HepG2 (cell line): ENCODE results near the gene CASP7. TPM values are rescaled to one million over a fixed set of nuclear protein-coding genes. Genes with fewer than 3 reads are reported as not detected.
A peak's percentile ranks its signal among the peaks of the same experiment; 100 is the strongest.

Experiments
- CENPBD1 ChIP-seq: sonication (generic); formaldehyde crosslinking; IDR thresholded peaks from 2 replicates; pipeline ENCODE4 v1.8.0; 2022; ENCODE audit warnings: missing genetic modification reagents, low read depth, mild to moderate bottlenecking, borderline replicate concordance
- EEA1 ChIP-seq: sonication (generic); formaldehyde crosslinking; IDR thresholded peaks from 2 replicates; pipeline ENCODE4 v1.5.1; 2020; ENCODE audit warnings: mild to moderate bottlenecking, missing genetic modification reagents, borderline replicate concordance
- HNRNPK ChIP-seq: fragments of 200-400 bp; formaldehyde crosslinking; IDR thresholded peaks from 2 replicates; pipeline ENCODE4 v1.6.1; 2018; ENCODE audit warnings: low read length, low read depth, moderate library complexity, mild to moderate bottlenecking; ENCODE audit not compliant: poor library complexity, severe bottlenecking
- ISL2 ChIP-seq: sonication (generic); formaldehyde crosslinking; IDR thresholded peaks from 2 replicates; pipeline ENCODE4 v1.5.0; 2020; ENCODE audit warnings: missing genetic modification reagents
- MED13 ChIP-seq: sonication (generic); formaldehyde crosslinking; IDR thresholded peaks from 2 replicates; pipeline ENCODE4 v1.5.0; 2020; ENCODE audit warnings: missing genetic modification reagents
- MLLT10 ChIP-seq: sonication (generic); formaldehyde crosslinking; IDR thresholded peaks from 2 replicates; pipeline ENCODE4 v1.4.0; 2020; ENCODE audit warnings: missing genetic modification reagents
- MXD1 ChIP-seq: sonication (generic); formaldehyde crosslinking; IDR thresholded peaks from 2 replicates; pipeline ENCODE4 v1.4.0; 2020; ENCODE audit warnings: mild to moderate bottlenecking, missing genetic modification reagents
- SETDB1 ChIP-seq: sonication (generic); formaldehyde crosslinking; IDR thresholded peaks from 2 replicates; pipeline ENCODE4 v1.5.1; 2020; ENCODE audit warnings: missing genetic modification reagents, mild to moderate bottlenecking, borderline replicate concordance
- TFDP1 ChIP-seq: IDR thresholded peaks from 2 replicates; pipeline ENCODE4 v1.6.1; 2016; ENCODE audit warnings: missing compliant biosample characterization, missing genetic modification reagents, borderline replicate concordance
- ZBTB10 ChIP-seq: sonication (generic); formaldehyde crosslinking; IDR thresholded peaks from 2 replicates; pipeline ENCODE4 v1.4.0; 2020; ENCODE audit warnings: missing genetic modification reagents, borderline replicate concordance
- ZC3H4 ChIP-seq: sonication (generic); formaldehyde crosslinking; IDR thresholded peaks from 2 replicates; pipeline ENCODE4 v1.4.0; 2020; ENCODE audit warnings: missing genetic modification reagents, borderline replicate concordance
- ZKSCAN5 ChIP-seq: sonication (generic); formaldehyde crosslinking; IDR thresholded peaks from 2 replicates; pipeline ENCODE4 v1.5.1; 2020; ENCODE audit warnings: mild to moderate bottlenecking, missing genetic modification reagents
- ZNF232 ChIP-seq: sonication (generic); formaldehyde crosslinking; IDR thresholded peaks from 2 replicates; pipeline ENCODE4 v1.4.0; 2020; ENCODE audit warnings: missing genetic modification reagents, borderline replicate concordance
- ZNF292 ChIP-seq: sonication (generic); formaldehyde crosslinking; IDR thresholded peaks from 2 replicates; pipeline ENCODE4 v1.8.1; 2022; ENCODE audit warnings: mild to moderate bottlenecking, low read depth, missing genetic modification reagents, borderline replicate concordance
- ZNF547 ChIP-seq: sonication (generic); formaldehyde crosslinking; IDR thresholded peaks from 2 replicates; pipeline ENCODE4 v1.5.1; 2020; ENCODE audit warnings: mild to moderate bottlenecking, missing genetic modification reagents
- ZNF552 ChIP-seq: sonication (generic); formaldehyde crosslinking; IDR thresholded peaks from 2 replicates; pipeline ENCODE4 v1.9.0; 2022; ENCODE audit warnings: missing genetic modification reagents, mild to moderate bottlenecking, borderline replicate concordance
- ZNF558 ChIP-seq: sonication (generic); formaldehyde crosslinking; IDR thresholded peaks from 2 replicates; pipeline ENCODE4 v1.9.0; 2022; ENCODE audit warnings: mild to moderate bottlenecking, missing genetic modification reagents, borderline replicate concordance
- ZNF75D ChIP-seq: sonication (generic); formaldehyde crosslinking; IDR thresholded peaks from 2 replicates; pipeline ENCODE4 v1.8.1; 2023; ENCODE audit warnings: missing genetic modification reagents, mild to moderate bottlenecking, borderline replicate concordance
- ZNF772 ChIP-seq: sonication (generic); formaldehyde crosslinking; IDR thresholded peaks from 2 replicates; pipeline ENCODE4 v1.5.0; 2020; ENCODE audit warnings: mild to moderate bottlenecking, missing genetic modification reagents
- ZSCAN31 ChIP-seq: sonication (generic); formaldehyde crosslinking; IDR thresholded peaks from 2 replicates; pipeline ENCODE4 v1.5.0; 2020; ENCODE audit warnings: low read depth, mild to moderate bottlenecking, missing genetic modification reagents
- ZXDC ChIP-seq: sonication (generic); formaldehyde crosslinking; IDR thresholded peaks from 2 replicates; pipeline ENCODE4 v1.5.0; 2020; ENCODE audit warnings: mild to moderate bottlenecking, missing genetic modification reagents
- polyA plus RNA-seq, 8 experiments: library from polyadenylated mRNA; depleted of rRNA in 3 of 8; stranded (reverse) in 7 of 8; unstranded in 1 of 8; fragments of >200 nt; fragmentation: Illumina TruSeq in 4 of 8; extraction: Trizol in 4 of 8; gene quantifications; 2 replicates each; pipeline versions ENCODE4 v1.2.1 to v1.2.3, GENCODE V29; 2011 to 2016; ENCODE audit warnings: low read depth in 4 of 8, missing spikeins in 1 of 8, mixed read lengths in 1 of 8; ENCODE audit not compliant: insufficient read depth in 1 of 8
- total RNA-seq, 5 experiments: library from RNA; depleted of rRNA; stranded (reverse); fragments of >200 nt; fragmentation: Illumina TruSeq; extraction: Trizol; gene quantifications; 2 replicates each; pipeline ENCODE4 v1.2.3, GENCODE V29; 2016; ENCODE audit warnings: low read depth in 1 of 5

CASP7 gene
- total and polyA plus RNA-seq, 2 of the 13 experiments (the other 11 are each of a cell fraction or from before 2014, with no cell fraction given): 11.9 to 39.3 TPM

- TF ChIP-seq SETDB1 (CRISPR knock-in tag) (no peak), ZNF558 (CRISPR knock-in tag) (peak; percentile 60; the same call in 1 of the 2 replicates), MED13 (CRISPR knock-in tag) (no peak), ZNF547 (CRISPR knock-in tag) (no peak), ZNF232 (CRISPR knock-in tag) (no peak; the same call in 1 of the 2 replicates), ZBTB10 (CRISPR knock-in tag) (no peak; the same call in 1 of the 2 replicates), EEA1 (CRISPR knock-in tag) (no peak), ZNF552 (CRISPR knock-in tag) (no peak), ZC3H4 (CRISPR knock-in tag) (no peak), ZKSCAN5 (CRISPR knock-in tag) (no peak), MXD1 (0 out of 2 replicates have a peak, but pooled peaks have one; percentile 5), ZNF772 (CRISPR knock-in tag) (peak; percentile 66; the same call in 1 of the 2 replicates), ZXDC (CRISPR knock-in tag) (peak; percentile 68; the same call in 1 of the 2 replicates), MLLT10 (CRISPR knock-in tag) (no peak), HNRNPK (no peak), ZNF75D (CRISPR knock-in tag) (no peak), ZNF292 (CRISPR knock-in tag) (peak; percentile 92), ZSCAN31 (CRISPR knock-in tag) (peak; percentile 34; the same call in 1 of the 2 replicates), CENPBD1 (no peak; the same call in 1 of the 2 replicates), TFDP1 (CRISPR knock-in tag) (peak; percentile 89), ISL2 (no peak)
Observed at GRCh38 chr10:113679463-113680189, at the start of gene CASP7 (continued).
